Vagina (tissue), 2 donors: ENCODE data around the gene TRMT61A.

Experiments used
- CTCF ChIP-seq, 3 experiments: fragments of 450-650 bp in 2 of 3; fragments of 200-600 bp in 1 of 3; sonication (generic) in 1 of 3; IDR thresholded peaks; one replicate each; pipeline ENCODE4 v1.5.1; 2017 to 2019; ENCODE audit warnings: antibody characterized with exemption in 3 of 3, mild to moderate bottlenecking in 2 of 3, moderate library complexity in 2 of 3
- POLR2A ChIP-seq, 2 donors: fragments of 450-650 bp; IDR thresholded peaks; one replicate each; pipeline ENCODE4 v1.6.1; 2017; ENCODE audit warnings: antibody characterized with exemption in 2 of 2, mild to moderate bottlenecking in 2 of 2, moderate library complexity in 2 of 2
- POLR2AphosphoS5 ChIP-seq, 2 donors: sonication (generic); formaldehyde crosslinking; IDR thresholded peaks; one replicate each; pipeline ENCODE4 v1.9.0; 2017; ENCODE audit warnings: antibody characterized with exemption in 2 of 2, mild to moderate bottlenecking in 2 of 2, low read depth in 1 of 2; ENCODE audit not compliant: insufficient read depth in 1 of 2

- TF ChIP-seq CTCF (IDR thresholded peaks at IDR 0.05) (no peak), POLR2A (IDR thresholded peaks at IDR 0.05) (no peak), POLR2AphosphoS5 (IDR thresholded peaks at IDR 0.05; ENCODE audit: insufficient read depth in 1 of 2, low read depth in 1 of 2) (no peak)
Measured at GRCh38 chr14:103581206-103581605, 52.2 kb downstream of the TRMT61A start.
